GM19328 (cell line): ENCODE results near the gene ANO2.

Source experiments
- ATAC-seq: cut with Tn5 transposase; IDR thresholded peaks from one replicate; pipeline ENCODE4 v1.9.1; 2021; ENCODE audit warnings: mild to moderate bottlenecking, moderate library complexity; ENCODE audit not compliant: unreplicated experiment

The ANO2 gene

GRCh38 chr12:5522432-5523335 is 422.4 kb downstream of the ANO2 start:
- ATAC-seq = no peak

GRCh38 chr12:5521456-5522325 is 423.4 kb downstream of the ANO2 start:
- no peak for ATAC-seq

- ATAC-seq = no peak
Observed at GRCh38 chr12:5520831-5521230, 424.2 kb downstream of the ANO2 start.

GRCh38 chr12:5520037-5520436 is 425.0 kb downstream of the ANO2 start:
- no peak for ATAC-seq

- ATAC-seq = no peak
Observed at GRCh38 chr12:5518584-5519365, 426.3 kb downstream of the ANO2 start.

GRCh38 chr12:5516371-5517241 is 428.5 kb downstream of the ANO2 start:
- ATAC-seq = no peak

GRCh38 chr12:5515458-5515857 is 429.6 kb downstream of the ANO2 start:
- ATAC-seq = no peak

GRCh38 chr12:5514545-5514944 is 430.5 kb downstream of the ANO2 start:
- ATAC-seq = no peak

- no peak for ATAC-seq
Observed at GRCh38 chr12:5514016-5514415, 431.0 kb downstream of the ANO2 start.

GRCh38 chr12:5513406-5513805 is 431.7 kb downstream of the ANO2 start:
- no peak for ATAC-seq
